ENCODE data around the gene ASNSD1. TPM values are rescaled to one million over a fixed set of nuclear protein-coding genes. Genes with fewer than 3 reads are reported as not detected.

ASNSD1 gene
- total and polyA plus RNA-seq, 2 of the 8 experiments (the other 6 are each of a cell fraction or from before 2014, with no cell fraction given): 14.1 to 44.8 TPM

DNA sequence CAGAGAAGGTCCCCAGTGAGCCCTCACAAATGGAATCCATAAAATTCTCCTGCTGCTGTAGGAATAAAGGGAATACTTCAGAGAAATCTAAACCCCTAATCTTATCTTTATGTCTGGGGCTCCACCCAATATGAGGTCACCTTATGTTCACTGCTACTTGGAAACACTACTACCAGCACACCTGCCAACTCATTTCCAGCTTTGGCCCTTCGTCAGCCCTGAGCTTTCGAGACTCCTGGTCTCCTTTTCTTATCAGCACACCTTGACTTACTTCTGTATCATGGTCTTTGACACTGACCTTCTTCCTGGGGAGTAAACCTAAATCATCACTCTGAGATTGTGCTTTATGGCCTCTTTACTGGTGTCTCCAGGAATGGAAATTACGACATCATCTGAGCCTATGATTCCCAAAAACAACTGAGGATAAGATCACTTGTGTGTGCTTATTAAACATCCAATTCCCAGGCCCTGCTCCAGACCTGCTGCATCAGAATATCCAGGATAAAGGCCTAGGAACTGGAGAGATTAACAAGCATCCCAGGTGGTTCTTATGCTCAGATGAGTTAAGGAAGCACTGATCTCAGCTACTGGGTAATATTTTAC is 22.2 kb upstream of the ASNSD1 start:
- Histone ChIP-seq H4K20me1 (replicated peaks in 1 of 2; ENCODE audit: control insufficient read depth in 1 of 2, insufficient read depth in 2 of 2, low read length in 2 of 2) (no peaks in the 10 kb centered on the region), H4K5ac (ENCODE audit: insufficient read length, low read depth, low read length) (no peak overlapping the region), H2BK5ac (ENCODE audit: low read depth, low read length) (no peak overlapping the region), H3K18ac (ENCODE audit: extremely low read depth, low read length) (no peak overlapping the region), H3K23ac (ENCODE audit: insufficient read length) (no peak overlapping the region), H4K8ac (ENCODE audit: extremely low read depth, insufficient read depth, low read length) (no peak overlapping the region), H3K4me3 (ENCODE audit: extremely low read depth in 1 of 4, insufficient read depth in 2 of 4, low read depth in 3 of 4, low read length in 4 of 4) (no peak overlapping the region), H4K91ac (replicated peaks; ENCODE audit: insufficient read length, low read length) (no peak overlapping the region), H2BK20ac (ENCODE audit: low read length) (no peak overlapping the region), H3K4me1 (replicated peaks in 1 of 4; ENCODE audit: control insufficient read depth in 3 of 4, insufficient read depth in 4 of 4, low read length in 3 of 4) (peaks cover 0 to 3% (median 2%) of the 10 kb centered on the region in 4 experiments; a peak in 3 of 7 replicates), H3K27me3 (replicated peaks in 1 of 4; ENCODE audit: control insufficient read depth in 3 of 4, extremely low read depth in 1 of 4, insufficient read depth in 3 of 4, low read length in 3 of 4) (no peaks in the 10 kb centered on the region), H2BK12ac (ENCODE audit: low read depth, low read length) (no peak overlapping the region; the same call in 1 of the 2 replicates), H2AK5ac (ENCODE audit: low read depth, low read length) (no peak overlapping the region), H2BK120ac (replicated peaks; ENCODE audit: low read depth, low read length) (no peak overlapping the region), H3K36me3 (ENCODE audit: control insufficient read depth in 2 of 4, insufficient read depth in 4 of 4, low read length in 3 of 4) (no peaks in the 10 kb centered on the region), H3K23me2 (ENCODE audit: low read depth, low read length) (no peaks in the 10 kb centered on the region; the same call in 1 of the 2 replicates), H3K27ac (ENCODE audit: low read depth, low read length) (no peak overlapping the region), H3K14ac (ENCODE audit: insufficient read length) (no peak overlapping the region), H2BK15ac (ENCODE audit: low read length) (no peak overlapping the region), H3K9me3 (ENCODE audit: insufficient read depth in 2 of 2, low read depth in 1 of 2, low read length in 1 of 2) (no peaks in the 10 kb centered on the region), H3K79me1 (ENCODE audit: low read depth, low read length) (no peaks in the 10 kb centered on the region), H2AFZ (ENCODE audit: low read length) (no peak overlapping the region), H3K9ac (replicated peaks in 1 of 4; ENCODE audit: extremely low read depth in 1 of 4, low read depth in 3 of 4, low read length in 3 of 4) (no peak overlapping the region), H3K79me2 (ENCODE audit: control insufficient read depth in 1 of 2, insufficient read depth in 2 of 2, low read length in 2 of 2) (no peaks in the 10 kb centered on the region), H3K4me2 (ENCODE audit: insufficient read depth in 1 of 2, low read depth in 2 of 2, low read length in 2 of 2) (no peak overlapping the region), H3K56ac (replicated peaks; ENCODE audit: insufficient read length, low read depth, low read length) (no peak overlapping the region), H3K4ac (replicated peaks; ENCODE audit: insufficient read length, low read depth, low read length) (no peak overlapping the region)
- POLR2A ChIA-PET (ENCODE audit: partially characterized antibody): no interaction called here
- no peak for FAIRE-seq
- TF ChIP-seq TAF7 (optimal IDR thresholded peaks at IDR 0.05; ENCODE audit: borderline replicate concordance, low read depth, low read length) (no peak), CHD2 (IDR thresholded peaks at IDR 0.05; ENCODE audit: low read length) (no peak), YY1 (IDR thresholded peaks at IDR 0.05; ENCODE audit: low read depth, low read length) (no peak)
- 52% methylated on average over 3 of the region's 3 CpGs; no CpG with 5 or more reads in 1 of the 2 experiments for WGBS, 2 experiments (ENCODE audit: extremely low coverage in 1 of 2, insufficient coverage in 1 of 2, insufficient read length in 1 of 2, insufficient replicate concordance in 2 of 2, low coverage in 1 of 2, low lambda C conversion rate in 2 of 2, missing lambda C conversion rate in 1 of 2)
- CTCF ChIA-PET (ENCODE audit: partially characterized antibody): interaction anchor here (1.7 to 3.2 kb wide), 2 partner anchors 19 to 22 kb away, joined by 4 to 12 read pairs; partner anchors contain the start of gene ASNSD1
- DNase-seq (ENCODE audit: low read depth in 1 of 2, low spot score in 2 of 2): no peak
